AG04450 (cell line): ENCODE measurements around the gene DSC2. TPM values are rescaled to one million over a fixed set of nuclear protein-coding genes. Genes with fewer than 3 reads are reported as not detected.

Experiments
- CTCF ChIA-PET: fragments of 300-600, 350-600 bp; formaldehyde crosslinking; extraction: SDS; loops from one replicate; lab custom pipeline; 2022; ENCODE audit warnings: antibody characterized with exemption, inconsistent platforms; lab: Charles Lee
- POLR2A ChIA-PET: fragments of 350-600 bp; formaldehyde crosslinking; extraction: SDS; loops from one replicate; lab custom pipeline; 2021; ENCODE audit warnings: antibody characterized with exemption, inconsistent platforms; lab: Yijun Ruan, JAX
- DNase-seq: peaks from one replicate; pipeline ENCODE4 v3.0.0-alpha.2; 2011; ENCODE audit warnings: low read depth, low spot score
- H3K27ac ChIP-seq: one replicate; pipeline ENCODE4 v1.5.1; 2012; ENCODE audit warnings: low read depth, low read length, control low read depth
- H3K27me3 ChIP-seq: one replicate; pipeline ENCODE4 v1.6.0; 2012; ENCODE audit warnings: low read length; ENCODE audit not compliant: control insufficient read depth, insufficient read depth
- H3K4me3 ChIP-seq: 2 replicates; pipeline ENCODE4 v1.5.1; 2011; ENCODE audit warnings: mild to moderate bottlenecking, low read depth, low read length, control low read depth
- H3K9me3 ChIP-seq: 2 replicates; pipeline ENCODE4 v1.5.1; 2012; ENCODE audit warnings: low read length; ENCODE audit not compliant: control insufficient read depth, insufficient read depth
- polyA plus RNA-seq: library from polyadenylated mRNA; depleted of rRNA; stranded (reverse); fragments of >200 nt; gene quantifications from 2 replicates; pipeline ENCODE4 v1.2.3, GENCODE V29; 2011
- TF ChIP-seq, protein P1 (sequence below): IDR thresholded peaks from 2 replicates; pipeline ENCODE4 v1.5.1; 2011; ENCODE audit warnings: low read depth, low read length, control low read depth, inconsistent platforms

Gene DSC2
- polyA plus RNA-seq, 1 experiment = not detected

DNA sequence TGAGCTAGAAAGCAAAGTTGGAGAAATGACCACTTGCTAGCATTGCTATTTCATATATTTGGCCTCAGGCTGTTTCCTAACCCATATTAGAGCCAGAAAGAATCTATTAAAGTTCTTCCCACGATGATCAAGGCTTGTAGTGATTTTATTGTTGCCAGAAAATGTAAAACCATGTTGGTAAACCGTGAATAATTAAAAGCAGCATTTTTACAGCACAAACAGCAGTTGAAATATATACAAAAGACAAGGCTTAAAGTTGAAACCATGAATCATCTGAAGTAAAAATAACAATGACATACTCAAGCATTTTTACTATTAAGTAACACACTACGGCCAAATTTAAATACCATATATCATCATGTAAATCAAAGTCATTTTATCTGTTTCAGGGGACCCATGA is 32.0 kb downstream of the DSC2 start:
- ChIA-PET CTCF (no interaction called here), POLR2A (no interaction called here)
- TF ChIP-seq, protein P1, sequence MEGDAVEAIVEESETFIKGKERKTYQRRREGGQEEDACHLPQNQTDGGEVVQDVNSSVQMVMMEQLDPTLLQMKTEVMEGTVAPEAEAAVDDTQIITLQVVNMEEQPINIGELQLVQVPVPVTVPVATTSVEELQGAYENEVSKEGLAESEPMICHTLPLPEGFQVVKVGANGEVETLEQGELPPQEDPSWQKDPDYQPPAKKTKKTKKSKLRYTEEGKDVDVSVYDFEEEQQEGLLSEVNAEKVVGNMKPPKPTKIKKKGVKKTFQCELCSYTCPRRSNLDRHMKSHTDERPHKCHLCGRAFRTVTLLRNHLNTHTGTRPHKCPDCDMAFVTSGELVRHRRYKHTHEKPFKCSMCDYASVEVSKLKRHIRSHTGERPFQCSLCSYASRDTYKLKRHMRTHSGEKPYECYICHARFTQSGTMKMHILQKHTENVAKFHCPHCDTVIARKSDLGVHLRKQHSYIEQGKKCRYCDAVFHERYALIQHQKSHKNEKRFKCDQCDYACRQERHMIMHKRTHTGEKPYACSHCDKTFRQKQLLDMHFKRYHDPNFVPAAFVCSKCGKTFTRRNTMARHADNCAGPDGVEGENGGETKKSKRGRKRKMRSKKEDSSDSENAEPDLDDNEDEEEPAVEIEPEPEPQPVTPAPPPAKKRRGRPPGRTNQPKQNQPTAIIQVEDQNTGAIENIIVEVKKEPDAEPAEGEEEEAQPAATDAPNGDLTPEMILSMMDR = no peak

DNA sequence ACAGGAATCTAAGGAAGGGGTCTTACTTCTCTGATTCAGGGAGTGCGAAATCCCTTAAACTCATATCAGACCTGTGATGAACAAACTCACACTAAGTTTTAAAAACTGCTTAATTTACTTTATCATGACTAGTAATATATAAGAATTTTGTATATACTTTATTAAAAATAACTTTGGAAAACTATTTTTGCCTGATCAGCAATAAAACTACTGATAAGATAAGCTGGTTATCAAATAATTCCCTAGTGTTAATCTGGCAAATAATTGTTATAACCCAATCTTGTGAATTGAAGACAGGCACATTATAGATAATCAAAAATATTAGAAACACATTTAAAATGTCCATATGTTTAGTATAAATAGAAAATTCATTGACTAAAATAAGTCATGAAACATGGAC is 36.0 kb downstream of the DSC2 start:
- H3K9me3 ChIP-seq = peaks cover 6% of the 10 kb centered on the region; the same call in 1 of the 2 replicates
- TF ChIP-seq, protein P1 = no peak
- no peak overlapping the region for H3K27ac ChIP-seq
- no peaks in the 10 kb centered on the region for H3K27me3 ChIP-seq
- ChIA-PET CTCF (no interaction called here), POLR2A (no interaction called here)
- H3K4me3 ChIP-seq = no peak overlapping the region
- no peak for DNase-seq

More for the DNA sequence above, 32.0 kb downstream of the DSC2 start:
- H3K27ac ChIP-seq = no peak overlapping the region
- DNase-seq = no peak
- peaks cover 6% of the 10 kb centered on the region; the same call in 1 of the 2 replicates for H3K9me3 ChIP-seq
- H3K27me3 ChIP-seq = no peaks in the 10 kb centered on the region
- no peak overlapping the region for H3K4me3 ChIP-seq

DNA sequence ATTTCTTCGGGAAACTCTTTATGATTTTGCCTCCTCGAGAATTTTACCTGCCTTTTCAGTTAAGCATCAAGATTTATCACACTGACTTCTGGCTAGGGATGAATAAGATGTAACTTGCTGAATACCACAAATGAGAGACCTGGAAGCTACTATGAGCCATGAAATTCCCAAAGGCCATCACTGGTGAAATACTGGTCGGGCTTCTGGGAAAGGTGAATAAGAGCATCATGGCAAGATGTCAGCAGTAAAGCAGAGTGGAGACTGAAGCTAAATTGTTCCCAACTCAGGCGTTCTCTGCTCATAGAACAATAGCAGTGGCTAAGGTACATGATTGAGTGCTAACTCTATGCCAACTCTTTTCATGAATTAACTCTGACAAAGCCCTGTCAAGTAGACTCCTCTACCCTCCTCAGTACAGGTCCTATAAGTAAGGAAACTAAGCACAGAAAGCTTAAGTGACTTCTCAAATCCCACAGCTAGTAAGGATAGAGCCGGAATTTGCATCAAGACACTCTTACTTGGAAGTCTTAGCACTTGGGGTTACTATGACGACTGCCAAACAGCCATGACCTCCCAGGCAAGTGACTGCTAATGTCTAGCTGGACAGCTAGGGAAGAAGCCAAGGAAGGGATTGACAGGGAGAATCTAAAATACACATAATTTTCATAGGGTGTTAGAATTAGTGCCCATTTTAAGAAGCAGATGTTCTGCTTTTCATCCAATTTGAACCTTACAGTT is 37.0 kb downstream of the DSC2 start:
- Histone ChIP-seq H3K4me3 (no peak overlapping the region), H3K9me3 (peaks cover 6% of the 10 kb centered on the region; the same call in 1 of the 2 replicates), H3K27me3 (no peaks in the 10 kb centered on the region), H3K27ac (no peak overlapping the region)
- CTCF ChIA-PET = no interaction called here
- DNase-seq = no peak
- POLR2A ChIA-PET = no interaction called here
- TF ChIP-seq, protein P1 = no peak

DNA sequence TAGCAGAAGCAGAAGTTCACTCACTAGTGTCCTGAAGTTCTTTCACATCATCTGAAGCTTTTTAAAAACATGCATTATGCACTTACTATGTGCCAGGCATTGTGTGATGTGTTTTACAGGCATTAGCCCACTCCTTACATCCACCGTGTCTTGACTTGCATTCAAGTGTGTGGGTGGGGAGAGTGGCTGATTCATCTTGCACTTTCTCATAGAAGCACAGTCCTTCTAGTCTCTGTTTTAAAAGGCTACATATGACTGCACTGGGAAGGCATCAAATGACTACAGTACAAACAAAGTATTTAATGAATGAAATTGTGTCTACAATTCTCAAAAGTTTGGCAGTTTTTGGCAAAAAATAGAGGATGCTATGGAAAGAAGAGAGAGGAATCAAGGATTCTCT is 38.1 kb downstream of the DSC2 start:
- Histone ChIP-seq H3K27me3 (no peaks in the 10 kb centered on the region), H3K9me3 (peaks cover 7% of the 10 kb centered on the region; the same call in 1 of the 2 replicates), H3K4me3 (no peak overlapping the region), H3K27ac (no peak overlapping the region)
- POLR2A ChIA-PET = no interaction called here
- TF ChIP-seq, protein P1 = no peak
- CTCF ChIA-PET = no interaction called here
- DNase-seq = no peak

DNA sequence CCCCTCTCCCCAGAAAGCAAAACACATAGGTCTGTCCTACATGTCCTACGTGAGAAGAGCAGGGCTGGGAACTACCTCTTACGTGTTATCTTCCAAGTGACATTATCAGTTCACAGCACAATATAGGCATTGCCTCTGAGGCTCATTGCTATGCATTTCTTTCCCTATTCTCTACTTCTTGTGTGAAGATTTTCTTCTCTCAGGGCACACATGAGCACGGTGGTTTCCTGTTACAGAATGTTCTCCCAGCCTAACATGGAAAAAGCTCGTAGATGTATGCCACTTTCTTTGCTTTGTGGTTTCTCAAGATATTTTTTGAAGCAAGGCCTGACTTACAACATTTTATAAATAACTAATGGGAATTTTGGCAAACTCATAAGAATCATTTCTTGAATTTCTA is 40.3 kb downstream of the DSC2 start:
- CTCF ChIA-PET = no interaction called here
- POLR2A ChIA-PET = no interaction called here
- H3K9me3 ChIP-seq = peaks cover 3% of the 10 kb centered on the region; the same call in 1 of the 2 replicates
- TF ChIP-seq, protein P1 = no peak
- H3K27ac ChIP-seq = no peak overlapping the region
- no peak overlapping the region for H3K4me3 ChIP-seq
- DNase-seq = no peak
- no peaks in the 10 kb centered on the region for H3K27me3 ChIP-seq
